Activated naive CD8-positive, alpha-beta T cell treated with anti-CD3 and anti-CD28 coated beads, Interleukin-2, amount 50 U/mL, for 16 hours (primary cell): ENCODE data around the gene TMEM18.

Experiments used
- DNase-seq: peaks from one replicate; pipeline ENCODE4 v3.0.0-alpha.2; 2020; ENCODE audit warnings: low read depth, low spot score

TMEM18 gene

GRCh38 chr2:620471-621302 is 56.5 kb downstream of the TMEM18 start:
- no peak for DNase-seq

- no peak for DNase-seq
These were observed 57.2 kb downstream of the TMEM18 start for GRCh38 chr2:620004-620403.

- DNase-seq, result no peak
These were observed 58.7 kb downstream of the TMEM18 start for GRCh38 chr2:618422-618990.

- no peak for DNase-seq
These were observed 59.2 kb downstream of the TMEM18 start for GRCh38 chr2:618005-618404.
